Liver (tissue), 9 donors: ENCODE results near the gene USH2A. TPM values are rescaled to one million over a fixed set of nuclear protein-coding genes. Genes with fewer than 3 reads are reported as not detected.

ENCODE experiments used
- DNase-seq: peaks from one replicate; pipeline ENCODE4 v3.0.0-alpha.2; 2017; ENCODE audit warnings: low spot score
- H3K27ac ChIP-seq, 2 donors: one replicate each; pipeline ENCODE4 v1.7.0; 2013; ENCODE audit warnings: inconsistent platforms in 2 of 2, low read length in 2 of 2, control low read depth in 1 of 2, low read depth in 1 of 2, mild to moderate bottlenecking in 1 of 2
- H3K27me3 ChIP-seq, 4 donors: one replicate each; pipeline versions ENCODE4 v1.6.1 to v1.7.0; 2013; ENCODE audit warnings: low read length in 3 of 4, inconsistent platforms in 1 of 4, mild to moderate bottlenecking in 1 of 4, moderate library complexity in 1 of 4; ENCODE audit not compliant: control insufficient read depth in 4 of 4, insufficient read depth in 4 of 4
- H3K36me3 ChIP-seq, 4 donors: one replicate each; pipeline versions ENCODE4 v1.6.1 to v1.7.0; 2013; ENCODE audit warnings: low read length in 3 of 4, mild to moderate bottlenecking in 3 of 4, low read depth in 1 of 4, moderate library complexity in 1 of 4; ENCODE audit not compliant: control insufficient read depth in 4 of 4, insufficient read depth in 3 of 4
- H3K4me1 ChIP-seq, 4 donors: one replicate each; pipeline versions ENCODE4 v1.6.1 to v1.7.0; 2013; ENCODE audit warnings: low read length in 3 of 4, mild to moderate bottlenecking in 3 of 4, moderate library complexity in 1 of 4; ENCODE audit not compliant: control insufficient read depth in 4 of 4, insufficient read depth in 4 of 4
- H3K4me3 ChIP-seq, 3 donors: one replicate each; pipeline versions ENCODE4 v1.6.1 to v1.7.0; 2013; ENCODE audit warnings: low read length in 3 of 3, control low read depth in 1 of 3, low read depth in 1 of 3, mild to moderate bottlenecking in 1 of 3
- H3K9ac ChIP-seq, 2 donors: one replicate each; pipeline ENCODE4 v1.7.0; 2013; ENCODE audit warnings: low read length in 2 of 2, mild to moderate bottlenecking in 2 of 2, moderate library complexity in 2 of 2, control low read depth in 1 of 2, low read depth in 1 of 2
- H3K9me3 ChIP-seq, 4 donors: one replicate each; pipeline versions ENCODE4 v1.6.1 to v1.7.0; 2013; ENCODE audit warnings: low read length in 3 of 4; ENCODE audit not compliant: control insufficient read depth in 4 of 4
- ATF3 ChIP-seq: IDR thresholded peaks from 2 replicates; pipeline ENCODE4 v1.6.1; 2016; ENCODE audit warnings: antibody characterized with exemption
- CTCF ChIP-seq: fragments of 150-350 bp; IDR thresholded peaks from 2 replicates; pipeline ENCODE4 v1.5.1; 2017; ENCODE audit warnings: improper control_type of control experiment, low read depth, low read length; ENCODE audit not compliant: missing input control
- EGR1 ChIP-seq, 2 donors: IDR thresholded peaks; 2 replicates each; pipeline ENCODE4 v1.6.1; 2016 to 2018; ENCODE audit warnings: antibody characterized with exemption in 2 of 2, low read depth in 2 of 2
- FOXA2 ChIP-seq: IDR thresholded peaks from 2 replicates; pipeline ENCODE4 v1.6.1; 2016; ENCODE audit warnings: antibody characterized with exemption
- GABPA ChIP-seq, 2 donors: IDR thresholded peaks in 1 of 2; conservative IDR thresholded peaks in 1 of 2; 2 replicates each; pipeline ENCODE4 v1.6.1; 2016; ENCODE audit warnings: antibody characterized with exemption in 2 of 2, mild to moderate bottlenecking in 1 of 2, moderate library complexity in 1 of 2
- HNF4A ChIP-seq, 2 donors: conservative IDR thresholded peaks; 2 replicates each; pipeline ENCODE4 v1.6.1; 2016; ENCODE audit warnings: antibody characterized with exemption in 2 of 2, mild to moderate bottlenecking in 2 of 2
- HNF4G ChIP-seq: IDR thresholded peaks from 2 replicates; pipeline ENCODE4 v1.6.1; 2016; ENCODE audit warnings: antibody characterized with exemption
- JUND ChIP-seq, 2 donors: IDR thresholded peaks; 2 replicates each; pipeline ENCODE4 v1.6.1; 2016; ENCODE audit warnings: antibody characterized with exemption in 2 of 2
- MAX ChIP-seq: IDR thresholded peaks from 2 replicates; pipeline ENCODE4 v1.6.1; 2016; ENCODE audit warnings: antibody characterized with exemption
- NR2F2 ChIP-seq: IDR thresholded peaks from 2 replicates; pipeline ENCODE4 v1.6.1; 2016; ENCODE audit warnings: antibody characterized with exemption
- RAD21 ChIP-seq, 2 donors: IDR thresholded peaks; 2 replicates each; pipeline ENCODE4 v1.6.1; 2016; ENCODE audit warnings: antibody characterized with exemption in 2 of 2, mild to moderate bottlenecking in 2 of 2
- REST ChIP-seq: IDR thresholded peaks from 2 replicates; pipeline ENCODE4 v1.6.1; 2016; ENCODE audit warnings: antibody characterized with exemption, mild to moderate bottlenecking
- RXRA ChIP-seq, 2 donors: IDR thresholded peaks; 2 replicates each; pipeline ENCODE4 v1.6.1; 2017 to 2018; ENCODE audit warnings: antibody characterized with exemption in 2 of 2, mild to moderate bottlenecking in 1 of 2
- SP1 ChIP-seq: IDR thresholded peaks from 2 replicates; pipeline ENCODE4 v1.6.1; 2018; ENCODE audit warnings: antibody characterized with exemption, mild to moderate bottlenecking
- TAF1 ChIP-seq: conservative IDR thresholded peaks from 2 replicates; pipeline ENCODE4 v1.6.1; 2016; ENCODE audit warnings: antibody characterized with exemption, mild to moderate bottlenecking
- YY1 ChIP-seq: IDR thresholded peaks from 2 replicates; pipeline ENCODE4 v1.6.1; 2016; ENCODE audit warnings: antibody characterized with exemption, mild to moderate bottlenecking
- ZBTB33 ChIP-seq: IDR thresholded peaks from 2 replicates; pipeline ENCODE4 v1.6.1; 2016; ENCODE audit warnings: antibody characterized with exemption
- WGBS: extraction: QIAGEN DNeasy Blood & Tissue Kit; methylation state at CpG from one replicate; pipeline ENCODE4 v1.1.7; 2013; 5-methylcytosine and 5-hydroxymethylcytosine counted together
- polyA plus RNA-seq, 2 donors: library from polyadenylated mRNA; stranded (reverse) in 1 of 2; unstranded in 1 of 2; fragments of 200-250 nt in 1 of 2; fragments of >200 nt in 1 of 2; fragmentation: Nextera tagmentation in 1 of 2; extraction: Ambion mirVana in 1 of 2; gene quantifications; one replicate each; pipeline versions ENCODE4 v1.2.1 to v1.2.3, GENCODE V29; 2013 to 2015
- total RNA-seq, 2 donors: library from RNA; depleted of rRNA; stranded (reverse); fragments of >200 nt; gene quantifications; one replicate each; pipeline ENCODE4 v1.2.3, GENCODE V29; 2014
- donor health status: healthy.
- donor health status: healthy.
- donor health status: healthy.
- donor health status: healthy.
- donor health status: healthy.

USH2A gene
- total and polyA plus RNA-seq, 4 donors: 0.14 to 1.0 (median 0.31) TPM

- DNase-seq: no peak
- H3K4me3 ChIP-seq: no peak overlapping the region
- H3K36me3 ChIP-seq: no peaks in the 10 kb centered on the region
- no peaks in the 10 kb centered on the region for H3K9me3 ChIP-seq
- WGBS: 91% methylated on average over 2 of the region's 2 CpGs
- TF ChIP-seq HNF4A (conservative IDR thresholded peaks at IDR 0.05) (no peak), SP1 (no peak), TAF1 (no peak), CTCF (no peak), ZBTB33 (no peak), FOXA2 (no peak), JUND (IDR thresholded peaks at IDR 0.05) (no peak), MAX (no peak), REST (no peak), YY1 (no peak), HNF4G (no peak), RXRA (IDR thresholded peaks at IDR 0.05) (no peak), EGR1 (IDR thresholded peaks at IDR 0.05; ENCODE audit: low read depth in 2 of 2) (no peak), GABPA (IDR thresholded peaks at IDR 0.05 in 1 of 2, conservative IDR thresholded peaks at IDR 0.05 in 1 of 2) (no peak), ATF3 (no peak), RAD21 (IDR thresholded peaks at IDR 0.05) (no peak), NR2F2 (no peak)
- H3K27me3 ChIP-seq: no peaks in the 10 kb centered on the region
- H3K4me1 ChIP-seq: no peaks in the 10 kb centered on the region
- no peak overlapping the region for H3K9ac ChIP-seq
- H3K27ac ChIP-seq: no peak overlapping the region
Measured at GRCh38 chr1:215857317-215857716, 565.9 kb downstream of the USH2A start.
